Umbilical cord (tissue), 2 donors: ENCODE results near the gene CACNA1E. TPM values are rescaled to one million over a fixed set of nuclear protein-coding genes. Genes with fewer than 3 reads are reported as not detected.
A peak's percentile ranks its signal among the peaks of the same experiment; 100 is the strongest.

ENCODE experiments used
- DNase-seq: peaks from one replicate; pipeline ENCODE4 v3.0.0-alpha.2; 2015; ENCODE audit warnings: low spot score
- total RNA-seq: library from RNA; depleted of rRNA; stranded (reverse); fragments of >200 nt; gene quantifications from one replicate; pipeline ENCODE4 v1.2.3, GENCODE V29; 2014; ENCODE audit warnings: low replicate concordance; ENCODE audit not compliant: insufficient read depth

The CACNA1E gene
- total RNA-seq: 2.2 TPM

DNA sequence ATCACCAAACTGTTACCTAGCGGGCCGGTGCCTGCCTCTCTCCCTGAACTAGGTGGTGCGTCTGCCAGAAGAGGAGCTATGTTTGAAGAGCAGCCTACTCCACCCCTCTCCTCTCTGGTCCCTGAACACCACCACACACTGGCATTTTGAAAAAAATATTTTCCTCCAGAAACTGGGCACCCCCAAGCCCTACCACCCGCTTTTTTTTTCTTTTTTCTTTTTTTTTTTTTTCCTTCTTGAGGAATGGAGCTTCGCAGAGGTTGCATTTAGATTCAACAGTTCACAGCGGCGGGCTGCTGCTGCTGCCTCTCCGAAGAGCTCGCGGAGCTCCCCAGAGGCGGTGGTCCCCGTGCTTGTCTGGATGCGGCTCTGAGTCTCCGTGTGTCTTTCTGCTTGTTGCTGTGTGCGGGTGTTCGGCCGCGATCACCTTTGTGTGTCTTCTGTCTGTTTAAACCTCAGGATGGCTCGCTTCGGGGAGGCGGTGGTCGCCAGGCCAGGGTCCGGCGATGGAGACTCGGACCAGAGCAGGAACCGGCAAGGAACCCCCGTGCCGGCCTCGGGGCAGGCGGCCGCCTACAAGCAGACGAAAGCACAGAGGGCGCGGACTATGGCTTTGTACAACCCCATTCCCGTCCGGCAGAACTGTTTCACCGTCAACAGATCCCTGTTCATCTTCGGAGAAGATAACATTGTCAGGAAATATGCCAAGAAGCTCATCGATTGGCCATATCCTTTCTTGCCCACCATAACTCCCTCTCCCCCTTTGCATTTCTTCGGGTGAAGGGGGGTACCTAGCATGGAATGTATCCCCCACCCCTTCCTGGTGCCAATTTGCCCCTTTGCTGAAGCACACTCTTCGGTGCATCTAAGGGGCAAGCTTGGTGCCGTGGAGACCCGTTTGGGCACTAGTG, at the start of gene CACNA1E:
TSS of gene CACNA1E (plus strand) at position 233 of the 911 bp plus-strand sequence. CDS start at position 461, 228 bp downstream.
- DNase-seq: no peak

DNA sequence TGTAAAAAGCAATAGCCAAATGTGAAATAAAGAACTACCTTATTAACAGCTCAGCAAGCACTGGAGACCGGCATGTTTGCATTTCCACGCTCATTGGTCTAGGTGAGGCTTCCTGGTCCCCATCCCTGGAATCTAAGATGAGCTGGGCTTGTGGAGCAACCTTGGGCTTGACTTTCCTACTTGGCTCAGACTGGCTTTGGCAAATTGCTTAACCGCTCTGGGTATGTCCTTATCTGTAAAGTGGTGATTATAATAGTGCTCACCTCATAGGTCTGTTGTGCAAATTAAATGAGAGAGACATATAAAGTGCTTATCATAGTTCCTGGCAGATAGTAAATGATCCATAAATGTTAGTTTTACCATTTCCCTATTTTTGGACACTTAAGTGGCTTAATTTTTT, 49.4 kb upstream of the CACNA1E start:
- no peak for DNase-seq

DNA sequence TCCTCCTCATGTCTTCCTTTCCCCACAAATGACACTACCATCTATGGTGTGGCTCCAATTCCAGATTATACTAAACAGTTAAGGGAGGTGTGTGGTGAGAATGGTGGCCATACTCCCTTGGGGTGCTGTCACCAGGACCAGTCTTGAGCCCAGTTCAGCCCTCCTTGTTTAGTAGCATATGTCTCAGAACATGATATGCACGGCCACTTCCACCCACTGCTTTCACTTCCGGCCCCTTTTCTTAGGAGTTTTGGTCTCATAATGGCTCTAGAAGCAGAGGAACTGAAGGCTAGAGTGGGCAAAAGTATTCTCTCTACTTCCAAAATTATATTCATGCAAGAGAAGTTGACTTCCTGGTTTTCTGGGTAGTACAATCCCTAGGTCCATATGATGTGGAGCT, 45.3 kb upstream of the CACNA1E start:
- DNase-seq: no peak

DNA sequence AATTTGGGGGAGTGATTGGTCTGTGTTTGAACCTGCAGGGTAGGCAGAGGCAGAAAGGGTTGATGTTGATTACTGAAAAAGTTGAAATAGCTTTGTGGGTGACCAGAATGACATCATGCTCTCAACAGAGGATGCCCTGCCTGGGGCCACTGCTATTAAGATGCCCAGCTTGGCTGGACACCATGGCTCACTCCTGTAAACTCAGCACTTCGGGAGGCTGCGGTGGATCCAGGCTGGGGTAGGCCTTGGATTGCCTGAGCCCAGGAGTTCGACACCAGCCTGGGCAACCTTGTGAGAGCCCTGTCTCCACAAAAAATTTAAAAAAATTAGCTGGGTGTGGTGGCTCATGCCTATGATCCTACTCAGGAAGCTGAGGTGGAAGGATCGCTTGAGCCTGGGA, 42.8 kb upstream of the CACNA1E start:
- DNase-seq: no peak

DNA sequence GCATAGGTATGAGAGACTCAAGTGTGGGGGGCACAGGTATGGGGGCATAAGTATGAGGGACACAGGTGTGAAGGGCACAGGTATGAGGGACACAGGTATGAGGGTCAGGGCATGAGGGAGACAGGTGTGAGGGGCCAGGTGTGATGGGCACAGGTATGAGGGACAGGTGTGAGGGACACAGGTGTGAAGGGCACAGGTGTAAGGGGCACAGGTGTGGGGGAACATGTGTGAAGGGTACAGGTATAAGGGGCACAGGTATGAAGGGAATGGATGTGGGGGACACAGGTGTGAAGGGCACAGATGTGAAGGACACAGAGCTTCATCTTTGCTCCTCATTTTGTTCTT, 41.2 kb upstream of the CACNA1E start:
- DNase-seq: no peak

DNA sequence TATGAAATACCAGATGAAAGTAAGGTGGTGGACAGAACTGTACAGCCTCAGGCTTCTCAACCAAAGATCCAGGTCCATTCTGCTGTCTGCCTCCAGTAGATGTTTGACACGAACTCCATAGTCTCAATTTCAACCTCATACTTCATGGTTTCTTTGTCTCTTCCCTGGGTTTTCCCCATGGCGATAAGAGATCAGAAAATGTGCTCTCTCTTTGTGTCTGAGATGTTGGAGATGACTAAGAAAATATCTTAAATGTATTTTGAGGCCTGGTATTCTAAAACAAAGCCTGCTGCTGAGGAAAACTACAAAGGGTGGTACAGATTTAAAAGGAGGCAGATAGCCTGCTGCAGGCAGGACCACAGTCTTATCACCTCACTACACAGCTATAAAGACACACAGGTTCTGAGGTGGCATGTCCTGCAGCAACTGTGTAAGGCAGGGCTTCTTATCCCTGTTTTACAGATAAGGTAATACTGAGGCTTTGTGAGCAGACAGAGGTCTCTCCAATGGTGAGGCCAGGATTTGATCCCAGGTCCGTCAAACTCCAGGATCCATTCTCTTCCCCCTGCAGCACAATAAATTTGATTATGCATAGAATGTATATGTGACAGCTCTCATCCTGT, 40.0 kb upstream of the CACNA1E start:
- DNase-seq: no peak

DNA sequence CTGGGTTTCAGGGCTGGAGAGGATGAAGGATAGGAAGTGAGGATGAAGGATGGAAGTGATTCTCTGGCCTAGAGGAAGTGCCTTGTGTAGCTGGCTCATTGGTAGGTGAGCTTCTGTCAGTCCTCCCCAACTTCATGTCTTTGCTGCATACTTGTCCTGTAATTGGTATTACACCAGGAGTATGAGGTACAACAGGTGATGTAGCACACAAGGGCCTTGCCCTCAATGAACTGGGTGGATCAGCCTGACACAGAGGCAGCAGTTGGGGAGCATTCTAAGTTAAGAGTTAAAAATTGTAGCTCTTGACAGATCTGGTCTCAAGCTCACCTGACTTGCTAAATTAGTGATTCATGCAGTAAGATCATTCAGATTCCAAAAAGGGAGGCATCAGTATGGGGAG, 37.9 kb upstream of the CACNA1E start:
- no peak for DNase-seq

- DNase-seq: no peak
Observed at GRCh38 chr1:181448461-181448860, 34.9 kb upstream of the CACNA1E start.

DNA sequence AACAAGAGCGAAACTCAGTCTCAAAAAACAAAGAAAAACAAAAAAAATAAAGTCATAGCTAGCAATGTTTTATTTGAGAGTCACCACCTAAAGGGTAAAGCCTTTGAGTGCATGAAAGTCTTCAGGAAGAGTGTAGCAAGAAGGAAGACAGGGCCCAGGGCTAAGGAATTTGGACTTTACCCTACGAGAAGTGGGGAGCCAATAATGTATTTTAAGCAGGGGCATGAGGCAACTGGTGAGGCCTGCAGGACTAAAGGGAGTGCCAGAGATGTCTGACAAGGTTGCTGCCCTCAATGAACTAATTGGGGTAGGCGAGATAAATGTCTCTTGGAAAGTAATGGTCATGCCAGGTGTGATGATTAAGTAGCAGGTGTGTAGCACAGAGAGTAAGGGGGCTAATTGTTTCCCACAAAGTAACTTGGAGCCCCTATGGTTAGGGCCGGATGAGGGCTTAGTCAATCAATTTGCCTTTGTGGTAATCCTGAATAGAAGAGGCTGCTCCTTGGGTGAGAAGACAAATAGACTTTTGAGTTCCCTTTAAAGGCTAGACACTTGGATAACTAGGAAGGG, 31.6 kb upstream of the CACNA1E start:
- no peak for DNase-seq

GRCh38 chr1:181452746-181453145, 30.6 kb upstream of the CACNA1E start:
- no peak for DNase-seq

DNA sequence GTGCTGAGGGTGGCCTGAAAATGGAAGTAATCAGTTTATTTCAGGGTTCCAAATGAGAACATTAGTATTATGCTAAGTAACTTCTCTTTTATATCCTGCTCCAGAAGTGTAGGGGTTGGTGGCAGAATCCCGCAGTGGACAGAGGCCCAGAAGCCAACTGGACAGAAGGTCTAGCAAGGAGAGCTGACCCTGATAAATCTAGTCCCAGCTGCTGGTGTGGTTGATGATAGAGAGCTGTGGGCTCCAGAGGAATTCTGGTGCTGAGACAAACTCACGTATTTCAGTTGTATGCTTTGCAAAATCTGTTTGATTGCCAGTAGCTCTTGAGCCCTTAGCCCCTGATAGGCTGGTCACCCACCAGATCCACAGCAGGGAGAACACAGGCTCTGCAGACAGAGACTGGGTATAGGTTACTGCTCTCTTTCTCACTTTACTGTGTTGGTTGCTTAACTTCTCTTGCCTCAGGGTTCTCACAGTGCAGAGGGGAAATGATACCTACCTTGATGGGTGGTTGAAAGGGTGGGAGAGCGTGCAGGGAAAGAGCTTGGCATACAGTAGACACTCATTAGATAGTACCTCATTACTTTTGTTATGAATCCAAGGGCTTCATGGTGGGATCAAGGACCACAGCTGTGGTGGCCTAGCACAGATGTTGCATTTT, 29.6 kb upstream of the CACNA1E start:
- DNase-seq: no peak

DNA sequence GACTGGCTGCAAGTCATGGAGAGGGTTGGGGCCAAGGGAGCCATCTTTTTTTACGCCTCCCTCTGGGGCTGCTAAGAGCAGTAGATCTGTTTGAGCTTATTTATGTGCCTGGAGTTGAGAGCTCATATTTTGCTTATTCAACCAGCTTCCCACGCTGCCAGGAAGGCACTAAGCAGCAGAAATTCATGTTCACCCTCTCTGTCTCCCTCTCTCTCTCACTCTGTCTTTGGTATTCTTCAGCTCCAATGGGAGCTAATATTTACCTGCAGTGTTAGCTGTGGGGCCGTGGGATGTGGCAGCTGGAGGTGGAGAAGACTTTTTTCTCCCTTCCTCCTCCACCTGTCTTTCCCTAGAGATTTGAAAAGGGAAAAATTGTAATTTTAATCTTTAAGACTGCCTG, 26.8 kb upstream of the CACNA1E start:
- DNase-seq: no peak

DNA sequence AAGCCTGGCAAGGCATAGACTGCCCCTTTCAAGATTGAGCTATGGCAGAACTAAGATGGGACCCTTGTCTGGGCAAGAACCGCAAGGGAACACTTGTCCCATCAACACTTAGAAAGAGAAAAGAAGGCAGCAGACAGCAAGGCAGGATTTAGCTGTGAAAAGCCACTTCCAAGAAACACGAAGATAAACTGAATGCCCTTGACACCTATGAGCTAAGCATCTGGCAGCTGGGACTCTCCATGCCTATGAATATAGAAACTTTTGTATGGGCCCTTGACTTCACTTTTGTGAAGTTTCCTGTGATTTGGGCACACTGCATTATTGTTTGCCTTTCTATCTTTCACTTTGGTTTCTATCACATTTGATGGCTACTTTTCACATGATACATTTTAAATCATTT, 24.9 kb upstream of the CACNA1E start:
- DNase-seq: no peak

DNA sequence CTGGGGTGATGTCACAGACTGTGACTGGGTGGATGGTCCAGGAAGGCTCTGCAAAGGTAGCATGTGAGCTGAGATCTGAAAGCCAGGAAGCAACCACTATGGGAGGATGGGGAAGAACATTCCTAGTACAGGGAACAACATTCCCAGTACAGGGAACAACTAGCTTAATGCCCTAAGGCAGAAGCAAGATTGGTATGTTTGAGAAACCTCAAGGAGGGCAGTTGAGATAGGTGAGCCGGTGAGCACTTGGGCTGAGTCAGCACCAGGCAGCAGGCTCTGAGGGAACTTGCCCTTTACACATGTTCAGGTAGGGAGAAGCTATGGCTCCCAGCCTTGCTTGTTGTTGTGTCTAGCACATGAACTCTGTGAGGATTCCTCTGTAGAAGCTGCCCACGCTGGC, 24.2 kb upstream of the CACNA1E start:
- no peak for DNase-seq

DNA sequence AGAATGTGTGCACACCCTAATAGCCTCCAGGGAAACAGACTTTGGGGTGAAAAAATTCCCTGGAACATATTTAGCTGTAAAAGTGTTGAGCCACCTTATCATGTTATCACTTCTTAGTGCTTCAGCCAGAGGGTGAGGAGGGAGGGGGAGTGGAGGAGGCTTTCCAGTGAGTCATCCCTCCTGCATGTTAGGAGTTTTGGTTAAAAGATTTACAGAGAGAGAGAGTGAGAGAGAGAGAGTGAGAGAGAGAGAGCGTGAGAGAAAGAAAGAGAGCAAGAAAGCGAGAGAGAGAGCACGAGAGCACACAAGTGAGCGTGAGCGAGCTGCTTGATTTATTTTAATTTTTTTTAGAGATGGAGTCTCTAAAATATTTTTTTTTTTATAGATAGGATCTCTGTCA, 13.5 kb upstream of the CACNA1E start:
- peak; percentile 95 for DNase-seq

DNA sequence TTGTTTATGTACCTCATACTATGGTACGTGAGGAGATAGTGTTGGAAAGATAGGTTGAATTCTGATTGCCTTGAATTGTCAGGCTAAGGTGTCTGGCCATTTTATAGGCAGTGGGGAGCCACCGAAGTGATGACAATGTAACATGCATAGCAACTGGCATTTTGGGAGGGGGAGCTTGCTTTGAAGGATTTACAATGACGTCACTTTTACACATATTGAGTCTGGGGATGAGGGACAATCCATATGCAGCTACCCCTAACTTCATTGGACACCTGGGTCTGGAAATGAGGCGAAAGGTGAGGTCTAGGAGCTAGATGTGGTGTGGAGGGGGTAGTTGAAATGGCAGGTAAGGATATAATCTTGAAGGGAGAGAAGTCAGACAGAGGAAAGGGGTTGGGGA, 7.7 kb upstream of the CACNA1E start:
- no peak for DNase-seq

DNA sequence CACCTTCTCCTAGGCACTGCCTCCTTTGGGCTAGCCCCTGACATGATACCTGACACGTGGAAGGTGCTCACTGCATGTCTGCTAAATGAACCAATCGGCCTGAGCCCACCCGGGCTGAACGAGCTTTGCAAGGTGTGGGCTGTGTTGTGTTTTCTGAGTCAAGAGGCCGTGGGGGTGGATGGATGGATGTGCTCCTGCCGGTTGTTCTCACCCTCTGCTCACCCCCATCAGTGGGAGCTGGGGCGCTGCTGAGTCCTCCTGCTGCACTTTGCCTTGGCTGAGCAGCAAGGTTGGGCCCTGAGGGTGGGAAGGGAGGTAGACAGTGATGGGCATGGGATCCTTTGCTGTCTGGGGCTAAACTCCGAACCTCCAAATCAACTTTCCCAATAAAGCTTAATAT, 6.7 kb upstream of the CACNA1E start:
- no peak for DNase-seq

DNA sequence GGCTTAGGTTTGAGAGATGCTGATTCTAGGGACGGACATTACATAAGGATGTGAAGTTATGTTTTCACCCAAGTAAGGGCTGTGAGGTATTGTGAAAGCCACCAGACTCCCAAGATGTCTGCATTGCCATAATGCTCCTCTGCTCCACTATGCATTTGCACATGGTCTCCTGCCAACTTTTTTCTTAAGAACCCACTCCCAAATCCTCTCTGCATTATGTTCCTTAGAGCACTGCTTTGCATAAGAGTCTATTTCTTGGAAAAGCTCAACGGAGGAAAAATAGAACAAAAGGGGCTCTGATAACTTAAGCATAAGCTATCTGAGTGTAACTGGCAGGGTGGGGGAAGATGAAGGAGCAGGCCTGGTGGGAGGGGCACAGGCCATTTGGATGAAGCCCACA, 5.0 kb upstream of the CACNA1E start:
- peak; percentile 76 for DNase-seq

- peak; percentile 72 for DNase-seq
Observed at GRCh38 chr1:181479137-181479745, 4.1 kb upstream of the CACNA1E start.

DNA sequence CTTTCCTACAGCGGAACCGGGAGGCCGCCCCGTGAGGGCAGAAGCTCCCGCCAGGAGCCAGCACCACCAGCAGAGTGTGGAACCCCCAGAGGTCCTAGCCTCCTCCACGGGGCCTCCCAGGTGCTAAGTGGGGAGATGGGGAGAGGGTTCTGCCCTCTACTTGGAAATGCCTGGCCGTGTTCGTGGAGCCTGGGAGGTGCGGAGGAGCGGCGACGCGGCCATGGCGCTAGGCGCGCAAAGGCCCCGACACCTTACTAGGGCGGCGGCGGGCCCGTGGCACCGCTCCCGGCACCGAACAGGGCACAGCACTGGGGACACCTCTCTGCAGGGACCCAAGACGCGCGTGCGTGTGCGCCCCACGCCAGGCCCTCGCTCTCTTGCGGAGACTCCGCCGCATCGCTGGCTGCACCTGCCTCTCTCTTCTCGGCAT, 1.3 kb upstream of the CACNA1E start:
- DNase-seq: no peak

DNA sequence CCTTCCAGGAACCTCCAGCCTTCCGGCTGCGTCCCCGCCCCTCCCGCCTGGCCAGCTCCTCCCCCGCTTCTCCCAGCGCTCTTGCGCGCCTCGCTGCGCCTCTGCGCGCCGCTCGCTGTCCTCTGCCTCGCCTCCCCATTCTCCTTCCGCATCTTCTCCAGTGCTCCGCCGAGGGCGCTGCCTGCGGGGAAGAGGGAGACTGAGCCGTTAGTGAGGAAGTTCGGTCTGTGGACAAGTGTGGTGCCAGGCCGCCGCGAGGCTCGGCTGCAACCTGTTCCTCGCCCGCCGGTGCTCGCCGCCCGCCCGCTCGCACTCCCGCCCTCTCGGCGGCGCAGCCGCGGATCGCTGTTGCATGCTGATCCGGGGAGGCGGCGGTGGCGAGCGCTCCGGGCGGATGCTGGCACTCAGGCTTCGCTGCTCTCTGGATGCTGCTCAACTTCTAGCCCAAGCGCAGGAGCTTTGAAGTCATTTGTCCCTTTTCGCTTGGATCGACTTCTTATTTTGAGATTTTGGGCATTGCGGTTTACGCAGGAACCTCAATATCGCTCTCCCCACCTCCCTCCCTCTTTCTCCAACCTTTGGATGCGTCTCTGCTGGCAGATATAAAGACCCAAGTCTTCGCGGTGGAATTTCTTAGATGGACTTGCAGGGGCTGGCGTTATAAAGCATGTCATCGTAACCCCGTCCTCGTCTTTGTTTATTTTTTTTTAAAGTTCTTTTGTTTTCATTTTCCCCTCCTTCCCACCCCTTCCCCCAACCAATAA, 614 bp upstream of the CACNA1E start:
- no peak for DNase-seq
